Measurements from ENCODE around the gene AGBL4.

DNA sequence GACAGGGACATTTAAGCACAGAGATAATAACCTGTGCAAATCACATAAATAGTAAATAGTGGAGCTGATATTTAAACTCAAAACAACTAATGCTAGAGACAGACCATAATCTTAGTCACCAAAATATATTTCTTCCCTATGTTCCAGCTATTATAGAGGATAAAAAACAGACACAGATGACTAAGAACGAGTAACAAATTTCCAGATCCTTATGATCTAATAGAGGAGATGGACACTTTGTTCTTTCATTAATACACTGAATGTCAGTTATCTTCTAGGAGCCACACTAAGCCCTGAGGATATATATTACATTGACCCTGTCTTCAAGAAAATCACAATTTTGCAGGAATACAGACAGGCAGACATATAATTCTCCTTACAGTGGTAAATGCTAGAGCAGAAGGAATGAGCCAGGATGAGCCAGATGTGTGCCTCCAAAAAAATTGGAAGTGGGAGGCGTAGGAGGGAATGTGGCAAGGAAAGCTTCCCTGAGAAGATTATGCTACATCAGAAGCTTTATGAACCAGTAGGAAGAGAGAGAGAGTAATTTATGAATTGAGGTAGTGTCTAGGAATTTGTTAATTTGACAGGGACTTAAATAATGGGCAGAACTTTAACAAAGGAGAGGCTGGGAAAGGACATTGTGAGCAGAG lies 851.7 kb downstream of the AGBL4 start:
- TF ChIP-seq, protein P1, sequence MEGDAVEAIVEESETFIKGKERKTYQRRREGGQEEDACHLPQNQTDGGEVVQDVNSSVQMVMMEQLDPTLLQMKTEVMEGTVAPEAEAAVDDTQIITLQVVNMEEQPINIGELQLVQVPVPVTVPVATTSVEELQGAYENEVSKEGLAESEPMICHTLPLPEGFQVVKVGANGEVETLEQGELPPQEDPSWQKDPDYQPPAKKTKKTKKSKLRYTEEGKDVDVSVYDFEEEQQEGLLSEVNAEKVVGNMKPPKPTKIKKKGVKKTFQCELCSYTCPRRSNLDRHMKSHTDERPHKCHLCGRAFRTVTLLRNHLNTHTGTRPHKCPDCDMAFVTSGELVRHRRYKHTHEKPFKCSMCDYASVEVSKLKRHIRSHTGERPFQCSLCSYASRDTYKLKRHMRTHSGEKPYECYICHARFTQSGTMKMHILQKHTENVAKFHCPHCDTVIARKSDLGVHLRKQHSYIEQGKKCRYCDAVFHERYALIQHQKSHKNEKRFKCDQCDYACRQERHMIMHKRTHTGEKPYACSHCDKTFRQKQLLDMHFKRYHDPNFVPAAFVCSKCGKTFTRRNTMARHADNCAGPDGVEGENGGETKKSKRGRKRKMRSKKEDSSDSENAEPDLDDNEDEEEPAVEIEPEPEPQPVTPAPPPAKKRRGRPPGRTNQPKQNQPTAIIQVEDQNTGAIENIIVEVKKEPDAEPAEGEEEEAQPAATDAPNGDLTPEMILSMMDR (IDR thresholded peaks at IDR 0.05; ENCODE audit: low read length), result no peak
- TF ChIP-seq EZH2 (IDR thresholded peaks at IDR 0.05; ENCODE audit: borderline replicate concordance, low read length), result no peak

Data from OCI-LY1 (cell line).